Measurements from ENCODE around the gene CCDC197. TPM values are rescaled to one million over a fixed set of nuclear protein-coding genes. Genes with fewer than 3 reads are reported as not detected.

The CCDC197 gene
- total RNA-seq, 2 experiments from 2014 or later: not detected

DNA sequence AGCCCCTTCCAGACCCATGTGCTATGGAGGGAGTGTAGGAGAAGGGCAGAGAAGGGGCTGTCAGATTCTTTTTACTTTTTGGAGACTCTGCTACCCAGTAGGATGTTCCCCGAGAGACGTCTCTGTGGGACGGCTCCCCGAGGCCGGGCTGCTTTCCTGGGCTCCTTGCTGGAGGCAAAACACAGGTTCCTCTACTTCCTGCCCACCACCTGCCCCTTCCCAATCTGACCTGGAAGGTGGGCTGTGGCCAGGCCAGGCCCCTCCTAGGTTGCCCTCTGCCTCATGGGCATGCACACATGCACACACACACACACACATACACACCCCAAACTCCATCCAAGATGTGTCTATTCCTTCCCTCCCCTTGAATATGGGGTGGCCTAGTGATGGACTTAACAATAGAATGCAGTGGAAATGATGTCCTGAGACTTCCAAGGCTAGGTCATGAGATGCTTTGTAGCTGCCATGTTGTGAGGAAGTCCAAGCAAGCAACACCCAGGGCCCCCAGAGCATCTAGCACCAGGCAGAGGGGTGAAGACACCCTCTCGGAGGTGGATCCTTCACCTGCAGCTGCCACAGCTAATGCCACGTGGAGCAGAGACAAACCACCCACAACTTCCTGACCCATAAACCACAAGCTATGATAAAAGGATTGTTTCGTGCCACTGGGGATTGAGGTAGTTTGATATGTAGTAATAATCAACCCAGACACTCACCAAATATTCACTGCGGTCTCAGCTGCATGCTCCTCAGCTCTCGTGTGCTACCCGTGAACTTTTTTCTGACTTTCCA is 19.1 kb upstream of the CCDC197 start:
- Histone ChIP-seq H3K4me1 (ENCODE audit: insufficient read depth, low read length, poor library complexity, severe bottlenecking) (peaks cover 69% of the 10 kb centered on the region), H3K9me2 (ENCODE audit: insufficient read depth, low read length) (no peaks in the 10 kb centered on the region), H3K36me3 (ENCODE audit: insufficient read depth, low read length) (no peaks in the 10 kb centered on the region; the same call in 1 of the 2 replicates), H3K27ac (ENCODE audit: low read depth, low read length, poor library complexity, severe bottlenecking) (peak overlapping the region; percentile 81), H2AFZ (ENCODE audit: low read length) (peak overlapping the region; percentile 76; the same call in 1 of the 2 replicates), H3K4me2 (ENCODE audit: low read length) (peak overlapping the region; percentile 84), H4K20me1 (ENCODE audit: insufficient read depth, low read length) (no peaks in the 10 kb centered on the region), H3K9me3 (ENCODE audit: low read length) (no peaks in the 10 kb centered on the region), H3K79me2 (ENCODE audit: insufficient read depth, low read depth, low read length) (no peaks in the 10 kb centered on the region), H3K4me3 (ENCODE audit: low read depth, low read length, poor library complexity, severe bottlenecking) (peak overlapping the region; percentile 59)
- ChIA-PET CTCF (ENCODE audit: unreplicated experiment) (interaction anchor here (0.6 to 1.3 kb wide), 4 partner anchors 20 to 25 kb away, joined by 3 to 4 read pairs (median 3); no protein-coding TSS in a partner anchor), POLR2A (interaction anchor here (0.5 to 9.4 kb wide), 9 partner anchors 10 to 26 kb away, joined by 3 to 70 read pairs (median 4); no protein-coding TSS in a partner anchor)
- no TSS peak for BruUV-seq (replicated peaks)
- TF ChIP-seq EZH2phosphoT487 (IDR thresholded peaks at IDR 0.05; ENCODE audit: borderline replicate concordance, low read depth, low read length): no peak
- TF ChIP-seq, protein P1, sequence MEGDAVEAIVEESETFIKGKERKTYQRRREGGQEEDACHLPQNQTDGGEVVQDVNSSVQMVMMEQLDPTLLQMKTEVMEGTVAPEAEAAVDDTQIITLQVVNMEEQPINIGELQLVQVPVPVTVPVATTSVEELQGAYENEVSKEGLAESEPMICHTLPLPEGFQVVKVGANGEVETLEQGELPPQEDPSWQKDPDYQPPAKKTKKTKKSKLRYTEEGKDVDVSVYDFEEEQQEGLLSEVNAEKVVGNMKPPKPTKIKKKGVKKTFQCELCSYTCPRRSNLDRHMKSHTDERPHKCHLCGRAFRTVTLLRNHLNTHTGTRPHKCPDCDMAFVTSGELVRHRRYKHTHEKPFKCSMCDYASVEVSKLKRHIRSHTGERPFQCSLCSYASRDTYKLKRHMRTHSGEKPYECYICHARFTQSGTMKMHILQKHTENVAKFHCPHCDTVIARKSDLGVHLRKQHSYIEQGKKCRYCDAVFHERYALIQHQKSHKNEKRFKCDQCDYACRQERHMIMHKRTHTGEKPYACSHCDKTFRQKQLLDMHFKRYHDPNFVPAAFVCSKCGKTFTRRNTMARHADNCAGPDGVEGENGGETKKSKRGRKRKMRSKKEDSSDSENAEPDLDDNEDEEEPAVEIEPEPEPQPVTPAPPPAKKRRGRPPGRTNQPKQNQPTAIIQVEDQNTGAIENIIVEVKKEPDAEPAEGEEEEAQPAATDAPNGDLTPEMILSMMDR (conservative IDR thresholded peaks at IDR 0.05; ENCODE audit: low read length): no peak
- intact Hi-C loops (cut with micrococcal nuclease; ENCODE audit: unreplicated experiment): no loop called here
- peak; percentile 86 for DNase-seq (ENCODE audit: low spot score)

DNA sequence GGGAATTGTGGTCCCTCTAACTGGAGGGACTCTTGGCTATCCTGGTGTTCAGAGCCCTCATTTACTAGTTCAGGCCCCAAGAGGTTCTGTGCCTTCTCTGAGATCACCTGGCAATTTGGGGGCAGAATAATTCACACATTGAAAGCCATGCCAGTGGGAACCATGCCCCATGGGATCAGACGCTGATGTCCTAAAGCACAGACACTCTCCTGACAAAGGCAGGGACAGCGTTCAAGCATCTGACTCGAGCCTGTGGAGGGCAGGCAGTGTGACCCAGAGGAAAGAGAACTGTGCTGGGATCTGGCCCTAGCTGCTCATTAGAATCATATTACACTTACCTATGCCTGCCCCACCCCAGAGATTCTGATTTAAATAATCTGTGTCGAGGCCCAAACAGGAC is 18.4 kb upstream of the CCDC197 start:
- Histone ChIP-seq H3K79me2 (ENCODE audit: insufficient read depth, low read depth, low read length) (no peaks in the 10 kb centered on the region), H4K20me1 (ENCODE audit: insufficient read depth, low read length) (no peaks in the 10 kb centered on the region), H3K36me3 (ENCODE audit: insufficient read depth, low read length) (no peaks in the 10 kb centered on the region; the same call in 1 of the 2 replicates), H3K4me3 (ENCODE audit: low read depth, low read length, poor library complexity, severe bottlenecking) (peak overlapping the region; percentile 59), H3K27ac (ENCODE audit: low read depth, low read length, poor library complexity, severe bottlenecking) (peak overlapping the region; percentile 81), H2AFZ (ENCODE audit: low read length) (peak overlapping the region; percentile 76; the same call in 1 of the 2 replicates), H3K4me2 (ENCODE audit: low read length) (peak overlapping the region; percentile 84), H3K9me2 (ENCODE audit: insufficient read depth, low read length) (no peaks in the 10 kb centered on the region), H3K9me3 (ENCODE audit: low read length) (no peaks in the 10 kb centered on the region), H3K4me1 (ENCODE audit: insufficient read depth, low read length, poor library complexity, severe bottlenecking) (peaks cover 62% of the 10 kb centered on the region)
- intact Hi-C loops (cut with micrococcal nuclease; ENCODE audit: unreplicated experiment): no loop called here
- ChIA-PET CTCF (ENCODE audit: unreplicated experiment) (interaction anchor here (0.9 to 1.3 kb wide), 3 partner anchors 19 to 25 kb away, joined by 3 to 4 read pairs (median 3); no protein-coding TSS in a partner anchor), POLR2A (interaction anchor here (1.0 to 9.4 kb wide), 8 partner anchors 10 to 27 kb away, joined by 3 to 70 read pairs (median 4); no protein-coding TSS in a partner anchor)
- no TSS peak for BruUV-seq (replicated peaks)
- DNase-seq (ENCODE audit: low spot score): no peak
- no peak for TF ChIP-seq EZH2phosphoT487 (IDR thresholded peaks at IDR 0.05; ENCODE audit: borderline replicate concordance, low read depth, low read length)
- TF ChIP-seq, protein P1 (conservative IDR thresholded peaks at IDR 0.05; ENCODE audit: low read length): no peak

Measured in OCI-LY7 (cell line).